ENCODE data around the gene ZBTB49. TPM values are rescaled to one million over a fixed set of nuclear protein-coding genes. Genes with fewer than 3 reads are reported as not detected.

The ZBTB49 gene
- total RNA-seq, 4 donors from 2014 or later: 2.4 to 11.2 (median 6.0) TPM

- Histone ChIP-seq H3K4me1 (no peaks in the 10 kb centered on the region), H3K27me3 (no peaks in the 10 kb centered on the region), H3K27ac (no peak overlapping the region), H3K4me3 (no peak overlapping the region), H3K9me3 (no peaks in the 10 kb centered on the region), H3K36me3 (peaks cover 0 to 3% (median 1%) of the 10 kb centered on the region in 4 donors)
- DNase-seq: no peak
- intact Hi-C loops (cut with DNase I; ENCODE audit: low total_unique reads) (no loop called here), in situ Hi-C loops (cut with MboI; ENCODE audit: low pct_ligation_motif_present in 1 of 4, low pct_unique_long_range_greater_than_20kb in 1 of 4, low sequenced_read_pairs in 3 of 4) (no loop called here)
- 87 to 100% methylated on average over 3 to 4 of the region's 4 CpGs for WGBS, 2 donors (ENCODE audit: low coverage in 1 of 2)
- no peak for TF ChIP-seq POLR2AphosphoS5 (IDR thresholded peaks at IDR 0.05)
- TF ChIP-seq EP300 (IDR thresholded peaks at IDR 0.05; ENCODE audit: low read depth): no peak
- TF ChIP-seq CTCF (IDR thresholded peaks at IDR 0.05): no peak
- TF ChIP-seq POLR2A (IDR thresholded peaks at IDR 0.05): no peak
These were observed 36.1 kb downstream of the ZBTB49 start for GRCh38 chr4:4326166-4326565.

- no peak overlapping the region for H3K4me3 ChIP-seq
- no peaks in the 10 kb centered on the region for H3K4me1 ChIP-seq
- H3K9me3 ChIP-seq: no peaks in the 10 kb centered on the region
- no peak overlapping the region for H3K27ac ChIP-seq
- no peaks in the 10 kb centered on the region for H3K36me3 ChIP-seq
- TF ChIP-seq POLR2A (IDR thresholded peaks at IDR 0.05): no peak
- TF ChIP-seq POLR2AphosphoS5 (IDR thresholded peaks at IDR 0.05): no peak
- TF ChIP-seq CTCF (IDR thresholded peaks at IDR 0.05): no peak
- no peak for TF ChIP-seq EP300 (IDR thresholded peaks at IDR 0.05; ENCODE audit: low read depth)
- intact Hi-C loops (cut with DNase I; ENCODE audit: low total_unique reads) (no loop called here), in situ Hi-C loops (cut with MboI; ENCODE audit: low pct_ligation_motif_present in 1 of 4, low pct_unique_long_range_greater_than_20kb in 1 of 4, low sequenced_read_pairs in 3 of 4) (no loop called here)
- no peak for DNase-seq
- H3K27me3 ChIP-seq: no peaks in the 10 kb centered on the region
- WGBS, 2 donors (ENCODE audit: low coverage in 1 of 2): 50% methylated on average over 22 of the region's 22 CpGs; no CpG with 5 or more reads in 1 of the 2 donors
These were observed 37.6 kb downstream of the ZBTB49 start for GRCh38 chr4:4327652-4328121.

GRCh38 chr4:4328206-4328605 lies 38.2 kb downstream of the ZBTB49 start:
- no peaks in the 10 kb centered on the region for H3K4me1 ChIP-seq
- H3K36me3 ChIP-seq: no peaks in the 10 kb centered on the region
- DNase-seq: no peak
- no peak for TF ChIP-seq POLR2A (IDR thresholded peaks at IDR 0.05)
- TF ChIP-seq POLR2AphosphoS5 (IDR thresholded peaks at IDR 0.05): no peak
- TF ChIP-seq EP300 (IDR thresholded peaks at IDR 0.05; ENCODE audit: low read depth): no peak
- no peak for TF ChIP-seq CTCF (IDR thresholded peaks at IDR 0.05)
- no peak overlapping the region for H3K4me3 ChIP-seq
- H3K27me3 ChIP-seq: no peaks in the 10 kb centered on the region
- in situ Hi-C loops (cut with MboI; ENCODE audit: low pct_ligation_motif_present in 1 of 4, low pct_unique_long_range_greater_than_20kb in 1 of 4, low sequenced_read_pairs in 3 of 4): no loop called here
- WGBS, 2 donors (ENCODE audit: low coverage in 1 of 2): 94 to 100% methylated on average over 1 of the region's 1 CpG
- H3K9me3 ChIP-seq: no peaks in the 10 kb centered on the region
- no peak overlapping the region for H3K27ac ChIP-seq
- intact Hi-C loops (cut with DNase I; ENCODE audit: low total_unique reads): no loop called here

GRCh38 chr4:4328840-4329239 lies 38.8 kb downstream of the ZBTB49 start:
- no peak overlapping the region for H3K27ac ChIP-seq
- no peak for DNase-seq
- H3K4me1 ChIP-seq: no peaks in the 10 kb centered on the region
- no peaks in the 10 kb centered on the region for H3K27me3 ChIP-seq
- 83 to 91% methylated on average over 3 to 4 of the region's 4 CpGs for WGBS, 2 donors (ENCODE audit: low coverage in 1 of 2)
- intact Hi-C loops (cut with DNase I; ENCODE audit: low total_unique reads): no loop called here
- in situ Hi-C loops (cut with MboI; ENCODE audit: low pct_ligation_motif_present in 1 of 4, low pct_unique_long_range_greater_than_20kb in 1 of 4, low sequenced_read_pairs in 3 of 4): no loop called here
- H3K9me3 ChIP-seq: no peaks in the 10 kb centered on the region
- no peaks in the 10 kb centered on the region for H3K36me3 ChIP-seq
- no peak for TF ChIP-seq CTCF (IDR thresholded peaks at IDR 0.05)
- no peak overlapping the region for H3K4me3 ChIP-seq
